Neuronal stem cell (in vitro differentiated cells): Measurements from ENCODE around the gene MDFIC2.

Experiments
- DNase-seq: peaks from one replicate; pipeline ENCODE4 v3.0.0-alpha.2; 2013; ENCODE audit warnings: low spot score
- H2AFZ ChIP-seq: one replicate; pipeline ENCODE4 v1.6.1; 2013; ENCODE audit warnings: mild to moderate bottlenecking, low read length, inconsistent platforms
- H2AK5ac ChIP-seq: 2 replicates; pipeline ENCODE4 v1.6.1; 2013; ENCODE audit warnings: low read depth, mild to moderate bottlenecking, inconsistent platforms, low read length, moderate library complexity, mixed read lengths
- H2BK120ac ChIP-seq: 2 replicates; pipeline ENCODE4 v1.6.1; 2013; ENCODE audit warnings: low read depth, mild to moderate bottlenecking, inconsistent platforms, low read length, moderate library complexity, mixed read lengths
- H2BK12ac ChIP-seq: one replicate; pipeline ENCODE4 v1.6.1; 2013; ENCODE audit warnings: low read length, inconsistent platforms
- H2BK15ac ChIP-seq: 2 replicates; pipeline ENCODE4 v1.6.1; 2013; ENCODE audit warnings: mild to moderate bottlenecking, low read length, inconsistent platforms, mixed read lengths
- H2BK5ac ChIP-seq: one replicate; pipeline ENCODE4 v1.6.1; 2013; ENCODE audit warnings: inconsistent platforms, mild to moderate bottlenecking, low read length, moderate library complexity
- H3K14ac ChIP-seq: one replicate; pipeline ENCODE4 v1.6.1; 2013; ENCODE audit warnings: low read length, inconsistent platforms
- H3K18ac ChIP-seq: 2 replicates; pipeline ENCODE4 v1.6.1; 2013; ENCODE audit warnings: low read length, inconsistent platforms
- H3K23ac ChIP-seq: 2 replicates; pipeline ENCODE4 v1.6.1; 2013; ENCODE audit warnings: low read depth, mild to moderate bottlenecking, mixed read lengths, low read length, inconsistent platforms; ENCODE audit not compliant: poor library complexity
- H3K27ac ChIP-seq: replicated peaks from 3 replicates; pipeline ENCODE4 v1.5.1; 2013; ENCODE audit warnings: low read length, inconsistent platforms
- H3K27me3 ChIP-seq, 3 experiments: 2 replicates each; pipeline ENCODE4 v1.6.1; 2013; ENCODE audit warnings: low read length in 3 of 3, mild to moderate bottlenecking in 2 of 3, inconsistent platforms in 1 of 3, low read depth in 1 of 3, mixed read lengths in 1 of 3, moderate library complexity in 1 of 3; ENCODE audit not compliant: control insufficient read depth in 3 of 3, insufficient read depth in 3 of 3
- H3K36me3 ChIP-seq, 2 donors: replicated peaks in 1 of 2; 2 replicates each; pipeline ENCODE4 v1.6.1; 2013; ENCODE audit warnings: low read length in 2 of 2; ENCODE audit not compliant: control insufficient read depth in 2 of 2, insufficient read depth in 2 of 2
- H3K4ac ChIP-seq: 2 replicates; pipeline ENCODE4 v1.6.1; 2013; ENCODE audit warnings: inconsistent platforms, mild to moderate bottlenecking, low read length, moderate library complexity
- H3K4me1 ChIP-seq, 2 donors: 1 replicate in 1 of 2; 2 replicates in 1 of 2; pipeline ENCODE4 v1.6.1; 2013; ENCODE audit warnings: low read length in 2 of 2, low read depth in 1 of 2; ENCODE audit not compliant: control insufficient read depth in 2 of 2, insufficient read depth in 1 of 2
- H3K4me2 ChIP-seq: one replicate; pipeline ENCODE4 v1.6.1; 2013; ENCODE audit warnings: mild to moderate bottlenecking, low read length, inconsistent platforms; ENCODE audit not compliant: insufficient read depth, poor library complexity, severe bottlenecking
- H3K4me3 ChIP-seq, 2 donors: 2 replicates each; pipeline ENCODE4 v1.5.1; 2013; ENCODE audit warnings: low read length in 2 of 2, mild to moderate bottlenecking in 2 of 2, inconsistent platforms in 1 of 2, moderate library complexity in 1 of 2
- H3K79me1 ChIP-seq: one replicate; pipeline ENCODE4 v1.6.1; 2013; ENCODE audit warnings: low read depth, mild to moderate bottlenecking, inconsistent platforms, low read length, moderate library complexity
- H3K9ac ChIP-seq: one replicate; pipeline ENCODE4 v1.6.1; 2013; ENCODE audit warnings: mild to moderate bottlenecking, low read depth, low read length, inconsistent platforms; ENCODE audit not compliant: poor library complexity
- H3K9me3 ChIP-seq, 2 donors: replicated peaks in 1 of 2; 2 replicates each; pipeline versions ENCODE3 to v1.6.1; 2013; ENCODE audit warnings: low read length in 2 of 2, mild to moderate bottlenecking in 2 of 2, inconsistent platforms in 1 of 2, low read depth in 1 of 2, mixed read lengths in 1 of 2, moderate library complexity in 1 of 2; ENCODE audit not compliant: control insufficient read depth in 2 of 2, insufficient read depth in 1 of 2
- H4K8ac ChIP-seq: one replicate; pipeline ENCODE4 v1.6.1; 2013; ENCODE audit warnings: low read depth, mild to moderate bottlenecking, inconsistent platforms, low read length, moderate library complexity
- H4K91ac ChIP-seq: one replicate; pipeline ENCODE4 v1.6.1; 2013; ENCODE audit warnings: low read length, low read depth, mild to moderate bottlenecking, inconsistent platforms; ENCODE audit not compliant: poor library complexity
- WGBS, 2 donors: extraction: QIAGEN DNeasy Blood & Tissue Kit; methylation state at CpG; one replicate each; pipeline ENCODE4 v1.1.7; 2013; ENCODE audit warnings: missing lambda C conversion rate in 2 of 2, mixed read lengths in 1 of 2; ENCODE audit not compliant: insufficient read length in 2 of 2, insufficient replicate concordance in 1 of 2; ENCODE audit errors: extremely low coverage in 2 of 2; 5-methylcytosine and 5-hydroxymethylcytosine counted together

The MDFIC2 gene

DNA sequence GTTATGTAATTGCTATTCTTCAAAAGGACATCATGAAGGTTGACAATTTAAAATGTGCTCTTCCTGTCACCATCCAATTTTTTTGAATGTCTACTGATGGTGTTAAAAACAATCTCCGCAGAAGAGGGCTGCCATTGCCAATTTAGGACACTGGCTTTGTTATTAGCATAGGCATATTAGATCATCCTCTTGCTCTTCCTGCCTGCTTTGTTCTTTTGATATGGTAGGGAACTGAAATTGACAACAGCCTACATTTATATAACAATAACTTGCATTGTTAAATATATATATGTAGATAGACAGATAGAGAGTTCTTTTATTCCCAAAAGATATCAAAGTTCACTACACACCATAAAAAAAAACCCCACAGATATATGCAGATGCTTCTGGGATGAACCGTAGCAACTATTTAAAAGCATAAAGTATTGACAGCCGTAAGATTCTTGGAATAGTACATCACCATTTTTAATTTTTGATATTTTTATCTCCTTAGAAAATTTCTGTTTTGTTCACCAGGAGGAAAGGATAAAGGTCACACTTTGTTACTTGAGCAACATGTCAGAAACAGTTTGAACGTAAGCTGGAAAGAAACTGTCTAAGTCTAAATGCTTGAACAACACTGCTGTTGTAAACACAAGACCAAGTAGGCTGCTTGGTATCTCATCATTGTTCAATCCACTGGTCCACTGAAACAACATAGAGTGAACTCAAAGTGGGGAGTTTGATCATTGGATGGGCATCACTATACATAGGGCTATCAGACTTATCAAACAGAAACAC lies 66.5 kb downstream of the MDFIC2 start:
- Histone ChIP-seq H3K4me3 (no peak overlapping the region), H3K9me3 (no peaks in the 10 kb centered on the region), H3K27ac (no peak overlapping the region), H3K18ac (no peak overlapping the region), H2BK120ac (no peak overlapping the region), H3K4ac (no peak overlapping the region), H3K4me1 (peaks cover 0 to 3% of the 10 kb centered on the region in 2 donors), H3K23ac (no peak overlapping the region), H2AFZ (no peak overlapping the region), H2BK5ac (no peak overlapping the region), H3K36me3 (no peaks in the 10 kb centered on the region), H3K9ac (no peak overlapping the region), H3K79me1 (no peaks in the 10 kb centered on the region), H2AK5ac (no peak overlapping the region), H4K91ac (no peak overlapping the region), H3K27me3 (no peaks in the 10 kb centered on the region), H3K4me2 (no peak overlapping the region), H4K8ac (no peak overlapping the region), H2BK15ac (no peak overlapping the region), H3K14ac (no peak overlapping the region), H2BK12ac (no peak overlapping the region)
- no peak for DNase-seq
- no CpG with 5 or more reads among the region's 4 CpGs for WGBS, 2 donors

- no peak overlapping the region for H2BK15ac ChIP-seq
- no peak overlapping the region for H3K18ac ChIP-seq
- H3K36me3 ChIP-seq = no peaks in the 10 kb centered on the region
- no peak overlapping the region for H3K9ac ChIP-seq
- no peak overlapping the region for H2AK5ac ChIP-seq
- H2BK5ac ChIP-seq = no peak overlapping the region
- no peak overlapping the region for H3K14ac ChIP-seq
- H2AFZ ChIP-seq = no peak overlapping the region
- no peak overlapping the region for H4K8ac ChIP-seq
- H3K4me3 ChIP-seq = no peak overlapping the region
- H3K27me3 ChIP-seq = no peaks in the 10 kb centered on the region
- no peak overlapping the region for H2BK120ac ChIP-seq
- H3K79me1 ChIP-seq = no peaks in the 10 kb centered on the region
- DNase-seq = no peak
- no peak overlapping the region for H3K4ac ChIP-seq
- no peak overlapping the region for H2BK12ac ChIP-seq
- H3K9me3 ChIP-seq = no peaks in the 10 kb centered on the region
- peaks cover 0 to 3% of the 10 kb centered on the region in 2 donors for H3K4me1 ChIP-seq
- H3K27ac ChIP-seq = no peak overlapping the region
- no peak overlapping the region for H3K4me2 ChIP-seq
- no CpG with 5 or more reads among the region's 2 CpGs for WGBS, 2 donors
- H4K91ac ChIP-seq = no peak overlapping the region
- H3K23ac ChIP-seq = no peak overlapping the region
Measured at GRCh38 chr3:70244422-70244821, 68.0 kb downstream of the MDFIC2 start.

GRCh38 chr3:70242297-70242882 lies 70.0 kb downstream of the MDFIC2 start:
- Histone ChIP-seq H3K9ac (no peak overlapping the region), H3K79me1 (no peaks in the 10 kb centered on the region), H4K91ac (no peak overlapping the region), H3K36me3 (no peaks in the 10 kb centered on the region), H3K27ac (no peak overlapping the region), H3K18ac (no peak overlapping the region), H2BK5ac (no peak overlapping the region), H2BK15ac (no peak overlapping the region), H3K4ac (no peak overlapping the region), H3K4me3 (no peak overlapping the region), H3K9me3 (no peaks in the 10 kb centered on the region), H3K27me3 (no peaks in the 10 kb centered on the region), H2BK120ac (no peak overlapping the region), H2AFZ (no peak overlapping the region), H3K4me1 (peaks cover 0 to 3% of the 10 kb centered on the region in 2 donors), H2AK5ac (no peak overlapping the region), H2BK12ac (no peak overlapping the region), H3K4me2 (no peak overlapping the region), H4K8ac (no peak overlapping the region), H3K23ac (no peak overlapping the region), H3K14ac (no peak overlapping the region)
- DNase-seq = no peak
- WGBS, 2 donors = no CpG with 5 or more reads among the region's 2 CpGs

GRCh38 chr3:70233812-70234211 lies 78.6 kb downstream of the MDFIC2 start:
- H2AFZ ChIP-seq = no peak overlapping the region
- DNase-seq = no peak
- H4K91ac ChIP-seq = no peak overlapping the region
- H3K27me3 ChIP-seq = no peaks in the 10 kb centered on the region
- no peak overlapping the region for H3K18ac ChIP-seq
- H3K4ac ChIP-seq = no peak overlapping the region
- no peaks in the 10 kb centered on the region for H3K36me3 ChIP-seq
- no peak overlapping the region for H3K4me3 ChIP-seq
- WGBS, 2 donors = no CpG with 5 or more reads among the region's 1 CpG
- no peak overlapping the region for H4K8ac ChIP-seq
- H2BK12ac ChIP-seq = no peak overlapping the region
- H2AK5ac ChIP-seq = no peak overlapping the region
- H3K9me3 ChIP-seq = no peaks in the 10 kb centered on the region
- H2BK5ac ChIP-seq = no peak overlapping the region
- no peak overlapping the region for H3K14ac ChIP-seq
- no peak overlapping the region for H3K23ac ChIP-seq
- H3K9ac ChIP-seq = no peak overlapping the region
- peaks cover 0 to 11% of the 10 kb centered on the region in 2 donors for H3K4me1 ChIP-seq
- no peak overlapping the region for H3K27ac ChIP-seq
- no peaks in the 10 kb centered on the region for H3K79me1 ChIP-seq
- H2BK120ac ChIP-seq = no peak overlapping the region
- no peak overlapping the region for H2BK15ac ChIP-seq
- no peak overlapping the region for H3K4me2 ChIP-seq
